Suppressor macrophage treated with lipopolysaccharide for 4 hours (primary cell): ENCODE results near the gene TMEM108.
"Not testable (repeated sequence)": the region's sequence is repeated elsewhere in the genome, so short reads cannot be mapped to it uniquely, and the experiment has no call there.

ENCODE experiments used
- DNase-seq: peaks from one replicate; pipeline ENCODE4 v3.0.0-alpha.2; 2020

TMEM108 gene

GRCh38 chr3:133038089-133038730 lies at the start of gene TMEM108:
Gene TMEM108, plus strand, starts transcription at chr3:133038391.
- DNase-seq, result peak; percentile 33

GRCh38 chr3:132995971-132996370 lies 42.2 kb upstream of the TMEM108 start:
- DNase-seq, result no peak

GRCh38 chr3:132997404-132998185 lies 40.6 kb upstream of the TMEM108 start:
- DNase-seq, result no peak

- not testable (repeated sequence) for DNase-seq
Measured at GRCh38 chr3:133005032-133005431, 33.2 kb upstream of the TMEM108 start.

- no peak for DNase-seq
Measured at GRCh38 chr3:133007601-133008000, 30.6 kb upstream of the TMEM108 start.

- no peak for DNase-seq
Measured at GRCh38 chr3:133014325-133014724, 23.9 kb upstream of the TMEM108 start.

GRCh38 chr3:133015573-133015972 lies 22.6 kb upstream of the TMEM108 start:
- DNase-seq, result not testable (repeated sequence)

GRCh38 chr3:133016838-133017309 lies 21.3 kb upstream of the TMEM108 start:
- no peak for DNase-seq

- no peak for DNase-seq
Measured at GRCh38 chr3:133018921-133019320, 19.3 kb upstream of the TMEM108 start.

- DNase-seq, result no peak
Measured at GRCh38 chr3:133021206-133021605, 17.0 kb upstream of the TMEM108 start.

GRCh38 chr3:133023362-133023761 lies 14.8 kb upstream of the TMEM108 start:
- DNase-seq, result peak; percentile 7

- DNase-seq, result no peak
Measured at GRCh38 chr3:133025546-133025945, 12.6 kb upstream of the TMEM108 start.

GRCh38 chr3:133032301-133032700 lies 5.9 kb upstream of the TMEM108 start:
- no peak for DNase-seq

GRCh38 chr3:133037436-133037835 lies 755 bp upstream of the TMEM108 start:
- DNase-seq, result no peak

- no peak for DNase-seq
Measured at GRCh38 chr3:133038731-133039375, 662 bp downstream of the TMEM108 start.

- peak; percentile 68 for DNase-seq
Measured at GRCh38 chr3:133040696-133041523, 2.7 kb downstream of the TMEM108 start.

- no peak for DNase-seq
Measured at GRCh38 chr3:133041524-133041829, 3.3 kb downstream of the TMEM108 start.

- DNase-seq, result no peak
Measured at GRCh38 chr3:133042778-133043177, 4.6 kb downstream of the TMEM108 start.

GRCh38 chr3:133047980-133048379 lies 9.8 kb downstream of the TMEM108 start:
- no peak for DNase-seq

GRCh38 chr3:133049491-133049890 lies 11.3 kb downstream of the TMEM108 start:
- no peak for DNase-seq

GRCh38 chr3:133050891-133051290 lies 12.7 kb downstream of the TMEM108 start:
- no peak for DNase-seq

- DNase-seq, result no peak
Measured at GRCh38 chr3:133053532-133053931, 15.3 kb downstream of the TMEM108 start.

- DNase-seq, result no peak
Measured at GRCh38 chr3:133054586-133054985, 16.4 kb downstream of the TMEM108 start.
